HUES64 (cell line): ENCODE data around the gene LSP1.

Experiments used
- H3K27ac ChIP-seq: 2 replicates; pipeline ENCODE4 v1.7.0; 2013; ENCODE audit warnings: low read depth, low read length, inconsistent platforms
- H3K27me3 ChIP-seq: 2 replicates; pipeline ENCODE4 v1.6.1; 2013; ENCODE audit warnings: mild to moderate bottlenecking, low read length; ENCODE audit not compliant: insufficient read depth
- H3K36me3 ChIP-seq: 2 replicates; pipeline ENCODE4 v1.6.1; 2013; ENCODE audit warnings: mild to moderate bottlenecking, low read length; ENCODE audit not compliant: insufficient read depth
- H3K4me1 ChIP-seq: 2 replicates; pipeline ENCODE4 v1.6.1; 2013; ENCODE audit warnings: mild to moderate bottlenecking, low read length, moderate library complexity; ENCODE audit not compliant: insufficient read depth
- H3K4me3 ChIP-seq: 2 replicates; pipeline ENCODE4 v1.5.1; 2013; ENCODE audit warnings: mild to moderate bottlenecking, low read length, moderate library complexity
- H3K9ac ChIP-seq: 2 replicates; pipeline ENCODE4 v1.6.1; 2013; ENCODE audit warnings: mild to moderate bottlenecking, low read depth, low read length
- H3K9me3 ChIP-seq: 2 replicates; pipeline ENCODE4 v1.6.1; 2013; ENCODE audit warnings: low read depth, low read length; ENCODE audit not compliant: insufficient read depth
- WGBS: fragments of 150-250, 120-280 bp; methylation state at CpG from one replicate; pipeline ENCODE4 v1.1.7; 2013; ENCODE audit warnings: missing lambda C conversion rate; 5-methylcytosine and 5-hydroxymethylcytosine counted together

Gene LSP1

GRCh38 chr11:1832211-1832919 is 20.5 kb upstream of the LSP1 start:
- Histone ChIP-seq H3K9ac (peak overlapping the region; percentile 19; the same call in 1 of the 2 replicates), H3K4me1 (no peaks in the 10 kb centered on the region)

DNA sequence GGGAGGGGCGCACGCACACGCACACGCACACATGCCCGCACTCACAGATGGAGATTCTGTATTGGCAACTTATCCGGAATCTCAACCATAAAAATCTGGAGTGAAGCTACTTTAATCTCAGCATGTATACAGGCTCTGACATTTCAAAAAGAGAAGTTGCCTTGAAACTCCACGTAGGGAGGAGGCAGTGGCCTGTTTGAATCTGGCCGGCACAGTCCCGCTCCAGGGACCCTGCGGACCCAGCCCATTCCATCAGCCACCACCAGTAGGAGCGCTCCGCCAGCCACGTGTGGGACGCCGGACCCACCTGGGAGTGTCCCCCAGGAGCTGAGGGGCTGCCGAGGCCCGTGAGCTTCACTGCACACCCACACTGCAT is 20.0 kb upstream of the LSP1 start:
- no peaks in the 10 kb centered on the region for H3K4me1 ChIP-seq
- H3K36me3 ChIP-seq = no peaks in the 10 kb centered on the region
- no peaks in the 10 kb centered on the region for H3K9me3 ChIP-seq
- peak overlapping the region; percentile 19; the same call in 1 of the 2 replicates for H3K9ac ChIP-seq
- H3K4me3 ChIP-seq = peak overlapping the region; percentile 52
- H3K27ac ChIP-seq = no peak overlapping the region
- WGBS = 39% methylated on average over 17 of the region's 17 CpGs
- H3K27me3 ChIP-seq = peaks cover 10% of the 10 kb centered on the region; the same call in 1 of the 2 replicates

More at GRCh38 chr11:1832211-1832919, 20.5 kb upstream of the LSP1 start:
- H3K27me3 ChIP-seq = peaks cover 13% of the 10 kb centered on the region; the same call in 1 of the 2 replicates
- WGBS = 14% methylated on average over 40 of the region's 40 CpGs
- H3K4me3 ChIP-seq = peak overlapping the region; percentile 52
- no peak overlapping the region for H3K27ac ChIP-seq
- H3K9me3 ChIP-seq = no peaks in the 10 kb centered on the region
- H3K36me3 ChIP-seq = no peaks in the 10 kb centered on the region

GRCh38 chr11:1834062-1834610 is 18.7 kb upstream of the LSP1 start:
- H3K4me3 ChIP-seq = no peak overlapping the region
- H3K36me3 ChIP-seq = no peaks in the 10 kb centered on the region
- peaks cover 10% of the 10 kb centered on the region; the same call in 1 of the 2 replicates for H3K27me3 ChIP-seq
- no peaks in the 10 kb centered on the region for H3K9me3 ChIP-seq
- H3K9ac ChIP-seq = no peak overlapping the region
- H3K4me1 ChIP-seq = no peaks in the 10 kb centered on the region
- H3K27ac ChIP-seq = no peak overlapping the region
- WGBS = 90% methylated on average over 14 of the region's 14 CpGs

DNA sequence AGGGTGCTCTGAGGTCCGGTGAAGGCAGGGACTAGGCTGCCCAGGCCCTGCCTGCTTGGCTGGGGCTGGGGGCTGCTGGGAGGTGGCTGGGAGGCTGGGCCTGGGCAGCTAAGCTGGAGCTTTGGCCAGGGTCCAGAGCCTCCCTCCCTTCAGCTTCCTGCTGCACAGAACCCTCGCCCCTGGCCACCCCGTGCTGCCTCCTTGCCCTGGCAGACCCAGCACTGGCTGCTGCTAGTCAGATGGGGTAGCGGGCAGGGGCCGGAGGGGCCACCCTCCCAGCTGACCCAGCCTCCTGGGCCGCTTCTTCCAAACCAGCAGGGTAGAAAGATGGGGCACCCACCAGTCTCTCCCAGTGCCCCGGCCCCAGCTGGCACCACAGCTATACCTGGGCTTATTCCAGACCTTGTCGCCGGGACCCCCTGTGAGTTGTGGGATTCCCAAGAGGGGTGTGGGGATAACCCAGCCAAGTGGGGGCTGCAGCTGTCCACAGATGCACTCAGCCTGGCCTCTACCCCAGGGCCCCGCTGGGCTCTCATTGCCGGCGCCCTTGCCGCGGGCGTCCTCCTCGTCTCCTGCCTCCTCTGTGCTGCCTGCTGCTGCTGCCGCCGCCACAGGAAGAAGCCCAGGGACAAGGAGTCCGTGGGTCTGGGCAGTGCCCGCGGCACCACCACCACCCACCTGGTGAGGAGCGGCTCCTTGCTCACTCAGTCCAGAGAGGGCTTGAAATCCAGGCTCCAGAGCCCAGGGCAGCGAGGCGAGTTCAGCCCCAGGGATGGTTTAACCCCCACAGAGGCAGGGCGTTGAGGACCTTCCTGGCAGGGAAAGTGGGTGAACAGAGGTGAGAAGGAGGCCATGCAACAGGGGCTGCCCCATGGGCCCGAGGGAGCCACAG is 17.9 kb upstream of the LSP1 start, which contains the start of gene SYT8:
TSS of gene SYT8 (plus strand) at position 212 of the 892 bp plus-strand sequence. CDS start at position 328, 116 bp downstream.
- Histone ChIP-seq H3K27me3 (peaks cover 10% of the 10 kb centered on the region; the same call in 1 of the 2 replicates), H3K9me3 (no peaks in the 10 kb centered on the region), H3K36me3 (no peaks in the 10 kb centered on the region), H3K9ac (no peak within 1 kb of the TSS), H3K4me1 (no peaks in the 10 kb centered on the region), H3K27ac (no peak within 1 kb of the TSS), H3K4me3 (no peak within 1 kb of the TSS)
- WGBS = 92% methylated on average over 26 of the region's 26 CpGs

DNA sequence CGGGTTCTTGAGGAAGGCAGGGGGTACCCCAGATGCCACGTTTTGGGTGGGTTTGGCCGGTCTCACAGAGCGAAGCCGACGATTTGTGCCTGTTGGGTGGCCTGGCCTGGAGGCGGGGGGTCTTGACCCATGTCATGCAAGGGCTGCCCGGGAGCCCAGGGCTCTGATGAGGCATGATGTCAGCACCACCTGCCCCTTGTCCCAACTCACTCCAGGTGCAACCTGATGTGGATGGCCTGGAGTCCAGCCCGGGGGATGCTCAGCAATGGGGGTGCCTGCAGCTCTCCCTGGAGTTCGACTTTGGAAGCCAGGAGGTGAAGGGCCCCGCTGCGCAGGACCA is 17.2 kb upstream of the LSP1 start:
- H3K4me3 ChIP-seq = no peak overlapping the region
- no peaks in the 10 kb centered on the region for H3K4me1 ChIP-seq
- no peak overlapping the region for H3K9ac ChIP-seq
- no peak overlapping the region for H3K27ac ChIP-seq
- peaks cover 10% of the 10 kb centered on the region; the same call in 1 of the 2 replicates for H3K27me3 ChIP-seq
- 95% methylated on average over 12 of the region's 12 CpGs for WGBS
- no peaks in the 10 kb centered on the region for H3K9me3 ChIP-seq
- no peaks in the 10 kb centered on the region for H3K36me3 ChIP-seq

- Histone ChIP-seq H3K9ac (no peak overlapping the region), H3K9me3 (no peaks in the 10 kb centered on the region), H3K27ac (no peak overlapping the region), H3K36me3 (no peaks in the 10 kb centered on the region), H3K4me3 (no peak overlapping the region), H3K4me1 (no peaks in the 10 kb centered on the region), H3K27me3 (peaks cover 10% of the 10 kb centered on the region; the same call in 1 of the 2 replicates)
- WGBS = 94% methylated on average over 43 of the region's 43 CpGs
Measured at GRCh38 chr11:1836011-1836945, 16.6 kb upstream of the LSP1 start.

- H3K36me3 ChIP-seq = no peaks in the 10 kb centered on the region
- H3K9ac ChIP-seq = no peak overlapping the region
- no peak overlapping the region for H3K27ac ChIP-seq
- no peaks in the 10 kb centered on the region for H3K9me3 ChIP-seq
- no peaks in the 10 kb centered on the region for H3K4me1 ChIP-seq
- WGBS = 66% methylated on average over 38 of the region's 38 CpGs
- H3K27me3 ChIP-seq = peaks cover 8% of the 10 kb centered on the region; the same call in 1 of the 2 replicates
- H3K4me3 ChIP-seq = no peak overlapping the region
Measured at GRCh38 chr11:1837171-1838076, 15.5 kb upstream of the LSP1 start.

GRCh38 chr11:1838077-1838425 is 14.8 kb upstream of the LSP1 start:
- Histone ChIP-seq H3K27ac (no peak overlapping the region), H3K9ac (no peak overlapping the region), H3K4me3 (no peak overlapping the region), H3K36me3 (no peaks in the 10 kb centered on the region), H3K27me3 (peaks cover 2% of the 10 kb centered on the region; the same call in 1 of the 2 replicates), H3K4me1 (no peaks in the 10 kb centered on the region), H3K9me3 (no peaks in the 10 kb centered on the region)
- 83% methylated on average over 17 of the region's 17 CpGs for WGBS

DNA sequence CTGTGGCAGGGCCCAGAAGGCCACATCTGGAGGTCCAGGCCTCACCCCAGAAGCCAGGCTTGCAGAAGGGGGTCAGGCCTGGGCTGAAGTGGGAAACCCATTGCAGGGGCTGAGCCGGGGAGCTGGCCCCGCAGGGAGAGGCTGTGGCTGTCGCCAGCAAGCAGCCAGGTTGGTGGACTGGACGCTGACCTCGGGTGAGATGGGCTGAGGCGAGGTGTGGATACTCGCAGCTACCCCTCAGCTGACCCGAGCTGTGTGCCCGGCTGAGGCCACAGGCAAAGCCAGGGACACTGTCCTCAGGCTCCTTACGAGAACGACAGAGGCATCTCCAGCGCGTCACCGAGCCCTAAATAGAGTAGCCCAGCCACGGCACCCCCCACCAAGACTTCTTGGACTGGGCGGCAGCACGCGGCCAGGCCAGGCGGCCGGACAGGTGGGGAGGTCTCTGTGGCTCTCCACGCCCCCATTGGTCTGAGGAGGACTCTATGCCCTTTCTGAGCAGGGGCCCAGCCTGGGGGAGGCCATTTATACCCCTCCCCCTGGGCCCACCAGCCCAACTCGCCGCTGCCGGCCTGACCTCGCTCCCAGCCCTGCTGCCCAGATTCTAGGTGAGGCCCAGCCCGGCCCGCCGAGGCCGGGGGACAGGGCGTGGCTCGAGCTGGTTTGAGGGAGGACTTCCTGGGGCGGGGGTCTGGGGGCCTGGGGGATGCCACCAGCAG is 14.3 kb upstream of the LSP1 start, which contains the start of gene TNNI2:
TSS of gene TNNI2 (plus strand) at position 556 of the 719 bp plus-strand sequence. CDS start 716 bp downstream, outside the sequence.
- Histone ChIP-seq H3K27ac (no peak within 1 kb of the TSS), H3K36me3 (no peaks in the 10 kb centered on the region), H3K9ac (no peak within 1 kb of the TSS), H3K27me3 (no peaks in the 10 kb centered on the region), H3K4me1 (no peaks in the 10 kb centered on the region), H3K9me3 (no peaks in the 10 kb centered on the region), H3K4me3 (no peak within 1 kb of the TSS)
- WGBS = 92% methylated on average over 32 of the region's 32 CpGs
